Trophoblast cell (in vitro differentiated cells and primary cell): Measurements from ENCODE around the gene FTO.
A peak's percentile ranks its signal among the peaks of the same experiment; 100 is the strongest.

Source experiments
- DNase-seq, 2 donors: peaks; one replicate each; pipeline ENCODE4 v3.0.0-alpha.2; 2016
- H2AFZ ChIP-seq: 2 replicates; pipeline ENCODE4 v1.6.1; 2013; ENCODE audit warnings: low read length, moderate library complexity, mild to moderate bottlenecking; ENCODE audit not compliant: insufficient read depth, poor library complexity
- H2AK5ac ChIP-seq: 2 replicates; pipeline ENCODE4 v1.6.1; 2013; ENCODE audit warnings: mild to moderate bottlenecking, low read length
- H2BK120ac ChIP-seq: 2 replicates; pipeline ENCODE4 v1.6.1; 2013; ENCODE audit warnings: low read length, mild to moderate bottlenecking, moderate library complexity; ENCODE audit not compliant: insufficient read depth, poor library complexity
- H2BK12ac ChIP-seq: 2 replicates; pipeline ENCODE4 v1.6.1; 2013; ENCODE audit warnings: mild to moderate bottlenecking, low read length, moderate library complexity
- H2BK5ac ChIP-seq: 2 replicates; pipeline ENCODE4 v1.6.1; 2013; ENCODE audit warnings: low read length, low read depth, moderate library complexity, mild to moderate bottlenecking; ENCODE audit not compliant: poor library complexity
- H3K14ac ChIP-seq: 2 replicates; pipeline ENCODE4 v1.6.1; 2013; ENCODE audit warnings: mild to moderate bottlenecking, low read length
- H3K18ac ChIP-seq: 2 replicates; pipeline ENCODE4 v1.6.1; 2013; ENCODE audit warnings: mild to moderate bottlenecking, low read length
- H3K23ac ChIP-seq: 2 replicates; pipeline ENCODE4 v1.6.1; 2013; ENCODE audit warnings: low read length
- H3K27ac ChIP-seq: 2 replicates; pipeline ENCODE4 v1.5.1; 2013; ENCODE audit warnings: low read depth, mild to moderate bottlenecking, inconsistent platforms, low read length, moderate library complexity
- H3K27me3 ChIP-seq: 2 replicates; pipeline ENCODE4 v1.6.1; 2013; ENCODE audit warnings: inconsistent platforms, mild to moderate bottlenecking, low read length, moderate library complexity; ENCODE audit not compliant: insufficient read depth
- H3K36me3 ChIP-seq, 2 experiments: 1 replicate in 1 of 2; 2 replicates in 1 of 2; pipeline ENCODE4 v1.6.1; 2013; ENCODE audit warnings: low read length in 2 of 2, mild to moderate bottlenecking in 2 of 2, moderate library complexity in 1 of 2; ENCODE audit not compliant: insufficient read depth in 2 of 2, control insufficient read depth in 1 of 2
- H3K4ac ChIP-seq: 2 replicates; pipeline ENCODE4 v1.6.1; 2013; ENCODE audit warnings: low read depth, mild to moderate bottlenecking, low read length, moderate library complexity
- H3K4me1 ChIP-seq, 2 experiments: 1 replicate in 1 of 2; 2 replicates in 1 of 2; pipeline ENCODE4 v1.6.1; 2013; ENCODE audit warnings: low read length in 2 of 2, mild to moderate bottlenecking in 2 of 2, moderate library complexity in 1 of 2; ENCODE audit not compliant: insufficient read depth in 2 of 2, control insufficient read depth in 1 of 2
- H3K4me2 ChIP-seq: 2 replicates; pipeline ENCODE4 v1.6.1; 2013; ENCODE audit warnings: inconsistent platforms, mild to moderate bottlenecking, low read length, moderate library complexity
- H3K4me3 ChIP-seq: 2 replicates; pipeline ENCODE4 v1.5.1; 2013; ENCODE audit warnings: mild to moderate bottlenecking, low read depth, low read length, inconsistent platforms
- H3K79me1 ChIP-seq: one replicate; pipeline ENCODE4 v1.6.1; 2013; ENCODE audit warnings: low read length
- H3K79me2 ChIP-seq: 2 replicates; pipeline ENCODE4 v1.6.1; 2013; ENCODE audit warnings: low read length, mild to moderate bottlenecking; ENCODE audit not compliant: control insufficient read depth, insufficient read depth, poor library complexity
- H3K9ac ChIP-seq: 2 replicates; pipeline ENCODE4 v1.6.1; 2013; ENCODE audit warnings: mild to moderate bottlenecking, low read length
- H3K9me3 ChIP-seq: 2 replicates; pipeline ENCODE4 v1.6.1; 2013; ENCODE audit warnings: low read depth, mild to moderate bottlenecking, control low read depth, inconsistent platforms, low read length; ENCODE audit not compliant: insufficient read depth
- H4K12ac ChIP-seq: 2 replicates; pipeline ENCODE4 v1.6.1; 2013; ENCODE audit warnings: low read depth, mild to moderate bottlenecking, low read length, moderate library complexity
- H4K8ac ChIP-seq: 2 replicates; pipeline ENCODE4 v1.6.1; 2013; ENCODE audit warnings: low read depth, mild to moderate bottlenecking, low read length, moderate library complexity
- H4K91ac ChIP-seq: one replicate; pipeline ENCODE4 v1.6.1; 2013; ENCODE audit warnings: low read depth, mild to moderate bottlenecking, low read length, moderate library complexity
- WGBS: extraction: QIAGEN DNeasy Blood & Tissue Kit; methylation state at CpG from one replicate; pipeline ENCODE4 v1.1.7; 2013; ENCODE audit warnings: missing lambda C conversion rate; ENCODE audit not compliant: insufficient read length, insufficient coverage; ENCODE audit errors: extremely low coverage; 5-methylcytosine and 5-hydroxymethylcytosine counted together

FTO gene

GRCh38 chr16:53960050-53960812 is 256.3 kb downstream of the FTO start:
- peaks cover 0 to 3% of the 10 kb centered on the region in 2 experiments for H3K36me3 ChIP-seq
- no peaks in the 10 kb centered on the region for H3K79me2 ChIP-seq
- H3K79me1 ChIP-seq = peaks cover 4% of the 10 kb centered on the region
- H2AFZ ChIP-seq = no peak overlapping the region
- H2BK5ac ChIP-seq = no peak overlapping the region
- H4K8ac ChIP-seq = no peak overlapping the region
- H3K18ac ChIP-seq = no peak overlapping the region
- DNase-seq = no peak
- peak overlapping the region; percentile 1 for H3K4me2 ChIP-seq
- H4K12ac ChIP-seq = no peak overlapping the region
- no peaks in the 10 kb centered on the region for H3K27me3 ChIP-seq
- peak overlapping the region; percentile 56 for H2BK12ac ChIP-seq
- H3K9me3 ChIP-seq = no peaks in the 10 kb centered on the region
- H3K14ac ChIP-seq = no peak overlapping the region
- H2BK120ac ChIP-seq = peak overlapping the region; percentile 35
- H3K9ac ChIP-seq = no peak overlapping the region
- H3K4ac ChIP-seq = no peak overlapping the region
- no peak overlapping the region for H2AK5ac ChIP-seq
- no peak overlapping the region for H3K4me3 ChIP-seq
- peak overlapping the region; percentile 32 for H3K27ac ChIP-seq
- H3K23ac ChIP-seq = no peak overlapping the region
- H3K4me1 ChIP-seq = peaks cover 0 to 2% of the 10 kb centered on the region in 2 experiments
- H4K91ac ChIP-seq = no peak overlapping the region
- WGBS = no CpG with 5 or more reads among the region's 7 CpGs

- Histone ChIP-seq H3K18ac (no peak overlapping the region), H3K79me1 (peaks cover 4% of the 10 kb centered on the region), H2AK5ac (no peak overlapping the region), H4K12ac (no peak overlapping the region), H3K14ac (no peak overlapping the region), H4K91ac (no peak overlapping the region), H3K27me3 (no peaks in the 10 kb centered on the region), H2BK120ac (no peak overlapping the region), H3K9ac (no peak overlapping the region), H2BK12ac (no peak overlapping the region), H3K27ac (no peak overlapping the region), H3K36me3 (peaks cover 0 to 3% of the 10 kb centered on the region in 2 experiments), H4K8ac (no peak overlapping the region), H3K23ac (no peak overlapping the region), H3K4me3 (no peak overlapping the region), H3K9me3 (no peaks in the 10 kb centered on the region), H3K79me2 (no peaks in the 10 kb centered on the region), H2BK5ac (no peak overlapping the region), H3K4me1 (peaks cover 0 to 2% of the 10 kb centered on the region in 2 experiments), H3K4ac (no peak overlapping the region), H2AFZ (no peak overlapping the region), H3K4me2 (peak overlapping the region; percentile 1)
- DNase-seq = no peak
- no CpG with 5 or more reads among the region's 6 CpGs for WGBS
These were observed 257.1 kb downstream of the FTO start for GRCh38 chr16:53960954-53961616.

GRCh38 chr16:53962041-53962440 is 258.1 kb downstream of the FTO start:
- no peak overlapping the region for H3K27ac ChIP-seq
- H4K8ac ChIP-seq = no peak overlapping the region
- H2AFZ ChIP-seq = no peak overlapping the region

GRCh38 chr16:53964145-53964790 is 260.3 kb downstream of the FTO start:
- no peak overlapping the region for H2AK5ac ChIP-seq
- H3K4ac ChIP-seq = no peak overlapping the region
- no peak overlapping the region for H3K4me2 ChIP-seq
- no peak overlapping the region for H4K12ac ChIP-seq
- H3K4me1 ChIP-seq = no peaks in the 10 kb centered on the region
- H3K9me3 ChIP-seq = no peaks in the 10 kb centered on the region
- H3K9ac ChIP-seq = no peak overlapping the region
- H3K4me3 ChIP-seq = no peak overlapping the region
- H3K27me3 ChIP-seq = no peaks in the 10 kb centered on the region
- no peak overlapping the region for H2BK5ac ChIP-seq
- no peak overlapping the region for H2AFZ ChIP-seq
- H3K27ac ChIP-seq = no peak overlapping the region
- no peak overlapping the region for H2BK120ac ChIP-seq
- H3K36me3 ChIP-seq = peaks cover 0 to 3% of the 10 kb centered on the region in 2 experiments
- no peak overlapping the region for H3K18ac ChIP-seq
- no peaks in the 10 kb centered on the region for H3K79me1 ChIP-seq
- H2BK12ac ChIP-seq = no peak overlapping the region
- no peak for DNase-seq
- no peak overlapping the region for H3K14ac ChIP-seq
- H3K79me2 ChIP-seq = no peaks in the 10 kb centered on the region
- no peak overlapping the region for H4K91ac ChIP-seq
- no peak overlapping the region for H3K23ac ChIP-seq
- H4K8ac ChIP-seq = no peak overlapping the region

More at GRCh38 chr16:53962041-53962440, 258.1 kb downstream of the FTO start:
- no peak overlapping the region for H2BK120ac ChIP-seq
- no peaks in the 10 kb centered on the region for H3K27me3 ChIP-seq
- no peak overlapping the region for H3K14ac ChIP-seq
- H3K79me1 ChIP-seq = peaks cover 4% of the 10 kb centered on the region
- H3K36me3 ChIP-seq = peaks cover 0 to 3% of the 10 kb centered on the region in 2 experiments
- H2BK12ac ChIP-seq = peak overlapping the region; percentile 9
- no CpG with 5 or more reads among the region's 2 CpGs for WGBS
- no peak overlapping the region for H2AK5ac ChIP-seq
- H3K4me1 ChIP-seq = peaks cover 0 to 2% of the 10 kb centered on the region in 2 experiments
- H2BK5ac ChIP-seq = peak overlapping the region; percentile 64
- H4K12ac ChIP-seq = no peak overlapping the region
- H3K4me2 ChIP-seq = no peak overlapping the region
- H4K91ac ChIP-seq = peak overlapping the region; percentile 20
- H3K18ac ChIP-seq = no peak overlapping the region
- no peak for DNase-seq
- H3K9ac ChIP-seq = no peak overlapping the region
- no peaks in the 10 kb centered on the region for H3K79me2 ChIP-seq
- H3K9me3 ChIP-seq = no peaks in the 10 kb centered on the region
- no peak overlapping the region for H3K23ac ChIP-seq
- H3K4me3 ChIP-seq = no peak overlapping the region
- H3K4ac ChIP-seq = no peak overlapping the region
